Peyer's patch (tissue), 4 donors: ENCODE measurements around the gene ZBTB42.

Experiments used
- CTCF ChIP-seq, 6 experiments: fragments of 450-650 bp in 4 of 6; fragments of 200-600 bp in 2 of 6; sonication (generic) in 1 of 6; IDR thresholded peaks; one replicate each; pipeline ENCODE4 v1.5.1; 2017 to 2019; ENCODE audit warnings: antibody characterized with exemption in 6 of 6, mild to moderate bottlenecking in 3 of 6, moderate library complexity in 1 of 6
- POLR2A ChIP-seq, 2 donors: fragments of 450-650 bp; IDR thresholded peaks; one replicate each; pipeline ENCODE4 v1.5.1; 2017; ENCODE audit warnings: antibody characterized with exemption in 2 of 2, mild to moderate bottlenecking in 2 of 2, moderate library complexity in 2 of 2

- no peak for TF ChIP-seq POLR2A (IDR thresholded peaks at IDR 0.05)
- no peak for TF ChIP-seq CTCF (IDR thresholded peaks at IDR 0.05)
Observed at GRCh38 chr14:104799244-104800014, 1.5 kb upstream of the ZBTB42 start.
